Hepatocyte (in vitro differentiated cells): ENCODE measurements around the gene IP6K2. TPM values are rescaled to one million over a fixed set of nuclear protein-coding genes. Genes with fewer than 3 reads are reported as not detected.

Source experiments
- DNase-seq: peaks from one replicate; pipeline ENCODE4 v3.0.0-alpha.2; 2016; ENCODE audit warnings: low spot score
- H2AFZ ChIP-seq: fragments of 200-600 bp; sonication (generic); 2 replicates; pipeline ENCODE4 v1.6.0; 2016; ENCODE audit warnings: antibody characterized with exemption, mild to moderate bottlenecking
- H3K27ac ChIP-seq: fragments of 200-600 bp; sonication (generic); 2 replicates; pipeline ENCODE4 v1.5.1; 2016; ENCODE audit warnings: mild to moderate bottlenecking
- H3K27me3 ChIP-seq: fragments of 200-600 bp; sonication (generic); 2 replicates; pipeline ENCODE4 v1.6.1; 2016
- H3K36me3 ChIP-seq: fragments of 200-600 bp; sonication (generic); replicated peaks from 2 replicates; pipeline ENCODE4 v1.5.1; 2016; ENCODE audit warnings: low read depth; ENCODE audit not compliant: insufficient read depth
- H3K4me1 ChIP-seq: fragments of 200-600 bp; sonication (generic); 2 replicates; pipeline ENCODE4 v1.5.1; 2016; ENCODE audit warnings: mild to moderate bottlenecking, moderate library complexity; ENCODE audit not compliant: insufficient read depth
- H3K4me2 ChIP-seq: fragments of 200-600 bp; sonication (generic); 2 replicates; pipeline ENCODE4 v1.6.0; 2016
- H3K4me3 ChIP-seq: fragments of 200-600 bp; sonication (generic); 2 replicates; pipeline ENCODE4 v1.5.1; 2016; ENCODE audit warnings: mild to moderate bottlenecking
- H3K79me2 ChIP-seq: fragments of 200-600 bp; sonication (generic); 2 replicates; pipeline ENCODE4 v1.6.0; 2017; ENCODE audit warnings: mild to moderate bottlenecking
- H3K9me2 ChIP-seq: fragments of 200-600 bp; sonication (generic); replicated peaks from 2 replicates; pipeline ENCODE4 v1.6.0; 2017; ENCODE audit warnings: mild to moderate bottlenecking; ENCODE audit not compliant: insufficient read depth
- H3K9me3 ChIP-seq: fragments of 200-600 bp; sonication (generic); 2 replicates; pipeline ENCODE4 v1.5.1; 2016; ENCODE audit warnings: low read depth, mild to moderate bottlenecking
- H4K20me1 ChIP-seq: fragments of 200-600 bp; sonication (generic); 2 replicates; pipeline ENCODE4 v1.6.0; 2016; ENCODE audit warnings: mild to moderate bottlenecking; ENCODE audit not compliant: insufficient read depth, poor library complexity, severe bottlenecking
- EZH2 ChIP-seq: fragments of 200-600 bp; sonication (generic); IDR thresholded peaks from 2 replicates; pipeline ENCODE4 v1.6.1; 2016; ENCODE audit warnings: antibody characterized with exemption, mild to moderate bottlenecking, borderline replicate concordance
- EZH2phosphoT487 ChIP-seq: fragments of 200-600 bp; sonication (generic); IDR thresholded peaks from one replicate; pipeline ENCODE4 v1.6.1; 2018; ENCODE audit warnings: antibody characterized with exemption, mild to moderate bottlenecking, low read depth, moderate library complexity; ENCODE audit not compliant: unreplicated experiment, severe bottlenecking
- WGBS: methylation state at CpG from one replicate; pipeline ENCODE4 v1.1.6; 2016; ENCODE audit warnings: low lambda C conversion rate; ENCODE audit errors: missing lambda C conversion rate; 5-methylcytosine and 5-hydroxymethylcytosine counted together
- polyA plus RNA-seq: library from polyadenylated mRNA; unstranded; fragments of >200 nt; fragmentation: Nextera tagmentation; extraction: Ambion mirVana; gene quantifications from 2 replicates; pipeline ENCODE4 v1.2.1, GENCODE V29; 2016
- total RNA-seq: library from RNA; depleted of rRNA; stranded (reverse); fragments of >200 nt; gene quantifications from 2 replicates; pipeline ENCODE4 v1.2.3, GENCODE V29; 2014
- TF ChIP-seq, protein P1 (sequence below): fragments of 200-600 bp; sonication (generic); IDR thresholded peaks from 2 replicates; pipeline ENCODE4 v1.5.1; 2016; ENCODE audit warnings: antibody characterized with exemption, mild to moderate bottlenecking; ENCODE audit not compliant: poor library complexity

The IP6K2 gene
- total and polyA plus RNA-seq, 2 experiments from 2014 or later: 112 to 155 TPM

DNA sequence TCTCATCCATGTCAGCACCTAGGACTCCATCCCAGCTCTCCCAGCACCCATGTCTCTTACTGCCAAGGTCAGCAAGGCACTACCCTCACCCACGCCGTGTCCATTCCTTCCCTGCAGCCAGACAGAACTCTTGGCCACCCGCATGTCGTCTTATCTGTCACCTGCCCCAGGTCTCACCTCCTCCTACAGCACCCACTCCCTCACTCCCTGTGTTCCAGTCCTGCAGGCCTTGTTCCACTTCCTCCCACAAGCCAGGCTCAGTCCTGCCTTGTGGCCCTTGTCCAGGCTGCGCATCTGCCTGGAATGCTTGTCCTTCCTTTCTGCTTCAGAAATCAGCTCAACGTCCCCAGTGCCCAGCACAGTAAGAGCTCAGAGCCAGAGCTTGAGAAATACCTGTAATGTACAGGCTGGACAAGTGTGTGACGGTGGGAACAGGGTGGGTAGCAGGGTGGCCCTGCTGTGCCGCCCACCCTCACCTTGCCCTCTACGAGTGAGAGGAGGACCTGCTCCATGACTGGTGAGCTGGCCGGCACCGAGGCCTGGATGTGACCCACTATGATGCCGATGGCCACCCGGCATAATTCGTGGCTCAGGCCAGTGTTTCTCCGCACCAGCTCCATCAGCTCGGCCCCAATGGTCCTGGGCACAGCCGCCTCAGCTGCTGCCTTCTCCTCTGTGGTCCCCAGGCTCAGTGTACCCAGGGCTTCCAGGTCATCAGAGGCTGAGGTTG is 36.0 kb downstream of the IP6K2 start:
- H2AFZ ChIP-seq: no peak overlapping the region
- no peaks in the 10 kb centered on the region for H3K9me2 ChIP-seq
- no peaks in the 10 kb centered on the region for H3K9me3 ChIP-seq
- H3K27me3 ChIP-seq: no peaks in the 10 kb centered on the region
- TF ChIP-seq EZH2phosphoT487 (no peak), EZH2 (no peak)
- TF ChIP-seq, protein P1, sequence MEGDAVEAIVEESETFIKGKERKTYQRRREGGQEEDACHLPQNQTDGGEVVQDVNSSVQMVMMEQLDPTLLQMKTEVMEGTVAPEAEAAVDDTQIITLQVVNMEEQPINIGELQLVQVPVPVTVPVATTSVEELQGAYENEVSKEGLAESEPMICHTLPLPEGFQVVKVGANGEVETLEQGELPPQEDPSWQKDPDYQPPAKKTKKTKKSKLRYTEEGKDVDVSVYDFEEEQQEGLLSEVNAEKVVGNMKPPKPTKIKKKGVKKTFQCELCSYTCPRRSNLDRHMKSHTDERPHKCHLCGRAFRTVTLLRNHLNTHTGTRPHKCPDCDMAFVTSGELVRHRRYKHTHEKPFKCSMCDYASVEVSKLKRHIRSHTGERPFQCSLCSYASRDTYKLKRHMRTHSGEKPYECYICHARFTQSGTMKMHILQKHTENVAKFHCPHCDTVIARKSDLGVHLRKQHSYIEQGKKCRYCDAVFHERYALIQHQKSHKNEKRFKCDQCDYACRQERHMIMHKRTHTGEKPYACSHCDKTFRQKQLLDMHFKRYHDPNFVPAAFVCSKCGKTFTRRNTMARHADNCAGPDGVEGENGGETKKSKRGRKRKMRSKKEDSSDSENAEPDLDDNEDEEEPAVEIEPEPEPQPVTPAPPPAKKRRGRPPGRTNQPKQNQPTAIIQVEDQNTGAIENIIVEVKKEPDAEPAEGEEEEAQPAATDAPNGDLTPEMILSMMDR: no peak
- H3K79me2 ChIP-seq: peaks cover 20% of the 10 kb centered on the region
- no peak overlapping the region for H3K4me3 ChIP-seq
- WGBS: 98% methylated on average over 17 of the region's 17 CpGs
- peaks cover 9% of the 10 kb centered on the region for H4K20me1 ChIP-seq
- H3K36me3 ChIP-seq: no peaks in the 10 kb centered on the region
- DNase-seq: no peak
- H3K27ac ChIP-seq: no peak overlapping the region
- peaks cover 23% of the 10 kb centered on the region for H3K4me1 ChIP-seq
- H3K4me2 ChIP-seq: no peak overlapping the region

DNA sequence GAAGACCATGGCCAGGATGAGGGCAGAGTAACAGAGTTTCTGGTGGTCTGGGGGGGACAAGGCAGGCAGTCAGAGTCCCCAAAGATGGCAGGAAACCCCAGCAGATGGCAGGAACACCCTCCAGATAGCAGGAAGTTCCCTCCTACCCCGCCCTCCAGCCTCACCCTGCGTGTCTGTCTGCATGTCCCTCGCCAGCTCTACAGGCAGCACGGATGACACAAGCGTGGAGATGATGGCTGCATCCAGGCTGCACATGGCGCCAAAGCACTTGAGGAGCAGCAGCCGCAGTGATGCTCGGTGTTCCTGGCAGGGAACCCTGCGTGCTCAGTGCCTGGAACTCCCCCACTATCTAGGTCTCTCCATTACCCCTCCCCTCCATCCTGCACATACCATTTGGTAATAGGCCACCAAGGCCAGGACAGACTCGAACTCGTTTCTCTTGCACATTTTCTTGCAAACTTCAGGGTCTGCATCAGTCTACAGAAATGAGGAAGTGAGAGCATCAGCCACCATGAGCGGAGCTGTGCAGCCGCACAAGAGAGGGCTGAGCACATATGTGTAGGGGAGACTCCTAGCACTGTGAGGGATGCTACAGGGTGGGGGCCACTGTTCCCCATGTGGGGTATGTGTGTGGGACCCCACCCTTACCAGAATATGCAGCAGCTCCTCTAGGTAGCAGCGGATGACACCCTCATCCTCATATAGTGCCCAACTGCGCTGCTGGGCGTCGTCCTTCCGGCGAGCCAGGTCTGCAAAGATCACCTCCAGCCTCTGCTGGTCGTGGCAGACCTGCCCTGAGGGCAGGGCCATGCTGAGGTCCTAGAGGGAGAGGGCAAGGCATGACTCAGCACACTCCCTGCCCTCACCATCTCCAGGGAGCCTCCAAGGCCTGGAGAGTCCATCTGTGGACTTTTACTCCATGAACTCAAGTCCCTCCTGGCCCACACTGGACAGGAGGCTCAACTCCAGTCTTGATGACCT is 37.3 kb downstream of the IP6K2 start:
- peaks cover 11% of the 10 kb centered on the region for H3K79me2 ChIP-seq
- 94% methylated on average over 19 of the region's 20 CpGs for WGBS
- no peak overlapping the region for H2AFZ ChIP-seq
- no peak overlapping the region for H3K27ac ChIP-seq
- H3K9me3 ChIP-seq: no peaks in the 10 kb centered on the region
- H3K9me2 ChIP-seq: no peaks in the 10 kb centered on the region
- no peak for TF ChIP-seq EZH2phosphoT487
- H3K4me1 ChIP-seq: peaks cover 18% of the 10 kb centered on the region
- DNase-seq: no peak
- no peaks in the 10 kb centered on the region for H3K27me3 ChIP-seq
- H4K20me1 ChIP-seq: peaks cover 9% of the 10 kb centered on the region
- H3K4me2 ChIP-seq: no peak overlapping the region
- H3K4me3 ChIP-seq: no peak overlapping the region
- no peaks in the 10 kb centered on the region for H3K36me3 ChIP-seq

DNA sequence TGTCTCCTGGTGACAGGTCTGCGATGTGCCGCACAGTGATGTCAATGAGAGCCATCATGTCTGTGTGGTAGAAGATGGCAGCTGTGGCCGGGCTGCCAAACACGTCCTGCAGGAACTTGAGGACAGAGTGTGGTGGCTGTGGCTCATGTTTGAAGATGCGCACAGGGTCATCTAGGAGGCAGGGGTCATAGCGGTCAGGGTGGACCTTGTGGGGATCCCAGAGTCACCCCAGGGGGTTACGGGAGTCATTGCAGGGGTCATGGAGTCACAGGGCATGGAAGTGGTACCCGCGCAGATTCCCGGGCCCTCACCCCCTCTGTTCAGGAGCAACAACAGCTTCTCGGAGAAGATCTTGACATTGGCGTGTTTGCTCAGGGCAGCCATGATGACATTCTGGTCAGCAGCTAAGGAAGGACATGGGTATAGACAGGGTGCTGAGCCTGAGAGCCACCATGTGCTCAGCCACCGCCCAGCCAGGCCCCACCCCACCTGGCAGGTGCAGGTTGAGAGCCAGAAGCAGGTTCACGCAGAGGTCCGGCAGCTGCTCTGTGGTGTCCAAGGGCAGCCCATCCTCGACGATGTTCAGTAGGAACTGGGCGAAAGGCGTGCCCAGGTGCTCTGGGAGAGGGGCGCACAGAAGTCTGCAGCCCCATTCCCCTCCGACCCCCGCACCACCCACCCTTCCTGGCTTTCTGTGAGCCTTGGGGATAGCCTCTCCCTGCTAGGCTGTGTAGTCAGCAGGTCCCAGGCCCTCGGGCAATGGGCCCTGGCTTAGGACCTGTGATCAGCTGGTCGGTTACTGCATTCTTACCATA is 38.2 kb downstream of the IP6K2 start:
- Histone ChIP-seq H3K4me1 (peaks cover 9% of the 10 kb centered on the region), H2AFZ (no peak overlapping the region), H3K36me3 (no peaks in the 10 kb centered on the region), H3K9me2 (no peaks in the 10 kb centered on the region), H3K27ac (no peak overlapping the region), H3K4me3 (no peak overlapping the region), H3K4me2 (no peak overlapping the region), H3K27me3 (no peaks in the 10 kb centered on the region), H3K9me3 (no peaks in the 10 kb centered on the region), H4K20me1 (peaks cover 4% of the 10 kb centered on the region), H3K79me2 (peaks cover 2% of the 10 kb centered on the region)
- 95% methylated on average over 24 of the region's 24 CpGs for WGBS
- DNase-seq: no peak
- TF ChIP-seq EZH2: no peak
- TF ChIP-seq, protein P1: no peak
- no peak for TF ChIP-seq EZH2phosphoT487
